ENCODE measurements around the gene PGAM2. TPM values are rescaled to one million over a fixed set of nuclear protein-coding genes. Genes with fewer than 3 reads are reported as not detected.

The PGAM2 gene
- total RNA-seq, 4 donors from 2014 or later, result 3.2 to 3.9 TPM; not detected in 2

- H3K4me1 ChIP-seq, result peaks cover 0 to 65% (median 9%) of the 10 kb centered on the region in 3 donors
Measured at GRCh38 chr7:44098092-44099068, 33.0 kb upstream of the PGAM2 start.

GRCh38 chr7:44097064-44097932 lies 31.9 kb upstream of the PGAM2 start:
- 58 to 88% methylated on average over 3 to 8 of the region's 9 CpGs for WGBS, 2 donors (ENCODE audit: low coverage in 1 of 2)
- Histone ChIP-seq H3K9me3 (no peaks in the 10 kb centered on the region), H3K4me3 (no peak overlapping the region), H3K27ac (peak overlapping the region in 1 of 4 donors; percentile 24), H3K27me3 (no peaks in the 10 kb centered on the region), H3K4me1 (peaks cover 0 to 58% (median 9%) of the 10 kb centered on the region in 3 donors), H3K36me3 (no peaks in the 10 kb centered on the region)
- TF ChIP-seq EP300 (IDR thresholded peaks at IDR 0.05) (no peak), POLR2AphosphoS5 (IDR thresholded peaks at IDR 0.05) (no peak)
- ATAC-seq, result no peak

More at GRCh38 chr7:44098092-44099068, 33.0 kb upstream of the PGAM2 start:
- no peak for ATAC-seq
- no peaks in the 10 kb centered on the region for H3K27me3 ChIP-seq
- no peaks in the 10 kb centered on the region for H3K36me3 ChIP-seq
- H3K27ac ChIP-seq, result no peak overlapping the region
- H3K9me3 ChIP-seq, result no peaks in the 10 kb centered on the region
- no peak for TF ChIP-seq POLR2A (IDR thresholded peaks at IDR 0.05)
- TF ChIP-seq POLR2AphosphoS5 (IDR thresholded peaks at IDR 0.05), result no peak
- no peak for TF ChIP-seq EP300 (IDR thresholded peaks at IDR 0.05)
- no peak for TF ChIP-seq CTCF (IDR thresholded peaks at IDR 0.05)
- 86 to 91% methylated on average over 6 of the region's 6 CpGs for WGBS, 2 donors (ENCODE audit: low coverage in 1 of 2)
- H3K4me3 ChIP-seq, result no peak overlapping the region

- peaks cover 0 to 56% (median 9%) of the 10 kb centered on the region in 3 donors for H3K4me1 ChIP-seq
- no peak overlapping the region for H3K4me3 ChIP-seq
- ATAC-seq, result no peak
- no peaks in the 10 kb centered on the region for H3K36me3 ChIP-seq
- H3K27ac ChIP-seq, result no peak overlapping the region
- TF ChIP-seq EP300 (IDR thresholded peaks at IDR 0.05), result no peak
- TF ChIP-seq CTCF (IDR thresholded peaks at IDR 0.05), result no peak
- no peak for TF ChIP-seq POLR2A (IDR thresholded peaks at IDR 0.05)
- no peak for TF ChIP-seq POLR2AphosphoS5 (IDR thresholded peaks at IDR 0.05)
- H3K27me3 ChIP-seq, result no peaks in the 10 kb centered on the region
- H3K9me3 ChIP-seq, result no peaks in the 10 kb centered on the region
- 71 to 83% methylated on average over 1 of the region's 8 CpGs for WGBS, 2 donors (ENCODE audit: low coverage in 1 of 2)
Measured at GRCh38 chr7:44096326-44096881, 31.0 kb upstream of the PGAM2 start.

- Histone ChIP-seq H3K27ac (no peak overlapping the region), H3K4me3 (no peak overlapping the region), H3K9me3 (no peaks in the 10 kb centered on the region), H3K4me1 (peaks cover 0 to 56% (median 9%) of the 10 kb centered on the region in 3 donors), H3K27me3 (no peaks in the 10 kb centered on the region), H3K36me3 (no peaks in the 10 kb centered on the region)
- no peak for ATAC-seq
- WGBS, 2 donors (ENCODE audit: low coverage in 1 of 2), result no CpG with 5 or more reads among the region's 3 CpGs
- no peak for TF ChIP-seq EP300 (IDR thresholded peaks at IDR 0.05)
- TF ChIP-seq POLR2AphosphoS5 (IDR thresholded peaks at IDR 0.05), result no peak
- TF ChIP-seq POLR2A (IDR thresholded peaks at IDR 0.05), result no peak
- TF ChIP-seq CTCF (IDR thresholded peaks at IDR 0.05), result no peak
Measured at GRCh38 chr7:44095781-44096180, 30.4 kb upstream of the PGAM2 start.

Data from gastroesophageal sphincter (tissue), 4 donors.